OCI-LY7 (cell line): ENCODE data around the gene SMPD4.

Experiments used
- CTCF ChIP-seq: fragments of 200-600 bp; sonication (generic); conservative IDR thresholded peaks from 2 replicates; pipeline ENCODE4 v1.5.1; 2014; ENCODE audit warnings: mild to moderate bottlenecking, antibody characterized with exemption, low read length, moderate library complexity, mixed read lengths
- EZH2phosphoT487 ChIP-seq: fragments of 200-600 bp; sonication (generic); IDR thresholded peaks from 2 replicates; pipeline ENCODE4 v1.6.1; 2018; ENCODE audit warnings: low read depth, borderline replicate concordance, mild to moderate bottlenecking, mixed run types, antibody characterized with exemption, low read length, moderate library complexity, mixed read lengths

GRCh38 chr2:130186391-130186790 lies 5.0 kb upstream of the SMPD4 start:
- TF ChIP-seq CTCF: no peak
- TF ChIP-seq EZH2phosphoT487: no peak
